Stimulated activated naive CD8-positive, alpha-beta T cell treated with anti-CD3 and anti-CD28 coated beads, Interleukin-15, Interleukin-2, amounts not matched to agents 100 U/mL and 50 U/mL, for 24 hours (primary cell): ENCODE data around the gene RP9.
A peak's percentile ranks its signal among the peaks of the same experiment; 100 is the strongest.

ENCODE experiments used
- ATAC-seq: fragments of 150-1000 bp; cut with Tn5 transposase; one replicate; pipeline ENCODE4 v1.10.0; 2021
- DNase-seq: peaks from one replicate; pipeline ENCODE4 v3.0.0; 2021

The RP9 gene, protein sequence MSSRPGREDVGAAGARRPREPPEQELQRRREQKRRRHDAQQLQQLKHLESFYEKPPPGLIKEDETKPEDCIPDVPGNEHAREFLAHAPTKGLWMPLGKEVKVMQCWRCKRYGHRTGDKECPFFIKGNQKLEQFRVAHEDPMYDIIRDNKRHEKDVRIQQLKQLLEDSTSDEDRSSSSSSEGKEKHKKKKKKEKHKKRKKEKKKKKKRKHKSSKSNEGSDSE

GRCh38 chr7:33109005-33109757 lies at the start of gene RP9:
Gene RP9 (minus strand): TSS chr7:33109404. CDS start chr7:33109372, 32 bp downstream.
- DNase-seq (peak; percentile 83), ATAC-seq (peak; percentile 94)

GRCh38 chr7:33157781-33158180 lies 48.6 kb upstream of the RP9 start:
- ATAC-seq: no peak
- DNase-seq: no peak

DNA sequence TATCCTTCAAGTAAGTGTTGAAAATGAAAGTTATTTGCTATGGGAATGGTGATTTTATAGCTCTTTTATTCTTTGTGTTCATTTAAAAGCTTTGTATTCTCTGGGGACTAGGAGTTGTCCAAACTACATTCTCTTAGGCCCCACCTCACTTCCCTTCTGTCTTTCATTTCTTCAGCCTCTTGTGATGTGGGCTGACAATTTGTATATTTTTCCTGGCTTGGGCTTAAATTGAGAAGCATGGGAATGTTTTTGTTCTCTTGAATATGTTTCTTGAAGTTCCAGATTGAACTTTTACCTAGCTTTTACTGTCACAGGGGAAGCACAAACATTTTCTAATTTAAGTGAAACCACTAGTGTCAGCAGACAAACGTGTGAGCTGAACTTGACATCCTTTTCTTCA lies 48.1 kb upstream of the RP9 start:
- ATAC-seq: no peak
- no peak for DNase-seq

GRCh38 chr7:33156441-33156840 lies 47.2 kb upstream of the RP9 start:
- DNase-seq (no peak), ATAC-seq (no peak)

- no peak for DNase-seq
- no peak for ATAC-seq
These were observed 46.6 kb upstream of the RP9 start for GRCh38 chr7:33155811-33156210.

GRCh38 chr7:33152087-33152486 lies 42.9 kb upstream of the RP9 start:
- DNase-seq: no peak
- ATAC-seq: no peak

DNA sequence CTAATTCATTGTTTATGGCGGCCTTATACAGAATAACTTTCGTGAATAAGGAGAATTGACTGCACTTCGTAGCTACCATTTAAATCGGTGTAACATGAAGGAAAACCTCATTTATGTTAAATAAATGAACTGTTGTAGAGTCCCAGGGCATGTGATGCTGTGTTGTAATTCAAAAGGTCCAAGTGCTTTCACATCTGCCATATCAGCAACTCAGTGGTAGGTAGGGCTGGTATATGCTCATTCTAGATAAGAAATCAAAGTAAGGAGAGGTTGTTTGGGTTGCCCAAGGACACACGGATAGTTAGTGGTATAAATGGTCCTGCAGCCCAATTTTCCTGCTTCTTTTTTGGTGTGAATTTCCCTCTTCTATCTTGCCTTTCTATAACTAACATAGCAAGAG lies 36.0 kb upstream of the RP9 start:
- DNase-seq (no peak), ATAC-seq (no peak)

- ATAC-seq (no peak), DNase-seq (no peak)
These were observed 35.0 kb upstream of the RP9 start for GRCh38 chr7:33143996-33144718.

DNA sequence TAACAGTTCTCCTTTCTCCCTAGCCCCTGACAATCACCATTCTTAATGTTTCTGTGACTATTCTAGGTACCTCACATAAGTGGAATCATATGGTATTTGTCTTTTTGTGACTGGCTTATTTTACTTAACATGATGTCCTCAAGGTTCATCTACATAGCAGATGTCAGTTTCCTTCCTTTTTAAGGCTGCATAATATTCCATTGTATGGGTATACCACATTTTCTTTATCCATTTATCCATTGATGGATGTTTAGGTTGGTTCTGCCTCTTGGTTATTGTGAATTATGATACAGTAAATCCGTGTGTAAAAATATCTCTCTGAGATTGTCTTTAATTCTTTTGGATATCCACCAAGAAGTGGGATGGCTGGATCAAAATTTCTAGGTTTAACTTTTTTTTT lies 33.4 kb upstream of the RP9 start:
- DNase-seq (no peak), ATAC-seq (no peak)

DNA sequence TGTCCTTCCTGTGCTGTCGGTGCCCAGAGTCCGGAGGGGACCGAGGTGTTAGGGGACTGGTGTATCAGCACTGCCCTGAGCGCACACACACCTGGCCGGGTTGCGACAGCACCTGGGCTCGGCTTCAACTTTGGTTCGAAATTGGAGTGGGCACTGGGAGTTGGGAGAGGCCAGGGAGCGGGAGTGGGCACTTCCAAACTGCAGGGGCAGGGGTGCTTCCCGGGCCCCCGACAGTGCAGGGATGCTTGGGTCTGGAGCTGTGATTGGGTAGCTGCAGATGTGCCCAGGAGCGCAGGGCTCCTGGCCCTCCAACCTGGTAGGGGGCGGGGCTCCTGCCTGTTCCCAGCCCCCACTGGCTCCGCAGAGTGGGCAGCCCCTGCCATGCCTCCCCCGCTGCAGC lies 27.9 kb upstream of the RP9 start:
- ATAC-seq: no peak
- no peak for DNase-seq

DNA sequence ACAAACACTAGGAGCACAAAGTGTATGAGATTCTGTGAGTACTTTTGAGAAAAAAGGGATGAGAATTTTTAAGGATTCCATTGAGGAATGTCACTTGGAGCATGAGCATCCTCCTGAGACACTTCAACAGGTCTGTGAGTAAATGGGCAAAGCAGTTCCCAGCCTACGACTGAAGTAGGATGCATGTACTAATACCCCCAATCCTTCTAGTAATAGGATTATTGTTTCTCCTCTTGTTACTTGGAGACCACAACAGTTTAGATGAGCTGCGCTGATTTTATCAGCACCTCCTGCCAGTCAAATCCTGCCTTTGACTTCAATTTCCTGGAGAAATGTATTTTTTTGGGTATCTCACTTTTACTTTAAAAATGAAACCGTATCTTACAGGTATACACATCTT lies 21.0 kb upstream of the RP9 start:
- DNase-seq (no peak), ATAC-seq (no peak)

- ATAC-seq (no peak), DNase-seq (no peak)
These were observed 20.6 kb upstream of the RP9 start for GRCh38 chr7:33129806-33130153.

GRCh38 chr7:33128990-33129805 lies 20.0 kb upstream of the RP9 start, which contains the start of gene BBS9:
Gene BBS9 (plus strand): TSS chr7:33129564. CDS start chr7:33146253, 16,689 bp downstream.
- peak; percentile 99 for ATAC-seq
- DNase-seq: peak; percentile 91

DNA sequence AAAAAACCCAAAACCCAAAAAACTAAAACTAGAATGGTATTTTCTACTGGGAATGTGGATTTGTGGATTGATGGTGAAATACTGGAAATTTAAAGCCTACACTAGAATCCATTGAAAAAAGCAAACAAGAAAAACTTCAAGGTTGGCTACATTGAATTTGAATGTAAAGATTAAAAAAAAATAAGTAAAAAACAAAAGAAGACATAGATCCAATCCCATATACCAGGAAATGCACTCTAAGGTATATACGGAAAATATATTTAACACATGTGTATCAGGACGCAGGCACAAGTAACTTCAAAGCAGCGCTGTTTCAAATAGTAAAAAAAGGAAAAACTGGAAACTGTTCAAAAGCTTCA lies 19.4 kb upstream of the RP9 start:
- ATAC-seq: no peak
- DNase-seq: no peak

DNA sequence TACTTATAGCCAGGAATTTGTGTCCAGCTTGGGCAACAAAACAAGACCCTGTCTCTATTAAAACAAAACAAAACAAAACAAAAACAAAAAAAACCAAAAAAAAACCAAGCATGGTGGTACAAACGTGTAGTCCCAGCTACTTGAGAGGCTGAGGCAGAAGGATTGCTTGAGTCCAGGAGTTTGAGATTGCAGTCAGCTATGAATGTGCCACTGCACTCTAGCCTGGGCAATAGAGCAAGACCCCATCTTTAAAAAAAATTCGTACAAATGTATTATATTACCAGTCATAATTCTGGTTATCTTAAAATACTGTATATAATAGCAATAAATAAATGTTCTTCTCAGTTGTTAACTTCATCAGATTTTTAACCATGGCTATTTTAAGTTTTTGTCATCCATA lies 17.9 kb upstream of the RP9 start:
- DNase-seq: no peak
- ATAC-seq: no peak

DNA sequence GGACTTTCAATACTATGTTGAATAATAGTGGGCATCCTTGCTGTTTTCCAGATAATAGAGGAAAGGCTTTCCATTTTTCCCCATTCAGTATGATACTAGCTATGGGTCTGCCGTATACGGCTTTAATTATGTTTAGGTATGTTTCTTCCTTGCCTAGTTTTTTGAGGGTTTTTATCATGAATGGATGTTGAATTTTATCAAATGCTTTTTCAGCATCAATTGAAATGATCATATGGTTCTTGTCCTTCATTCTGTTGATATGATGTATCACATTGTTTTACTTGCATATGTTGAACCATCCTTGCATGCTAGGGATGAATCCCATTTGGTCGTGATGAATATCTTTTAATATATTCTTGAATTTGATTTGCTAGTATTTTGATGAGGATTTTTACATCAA lies 9.2 kb upstream of the RP9 start:
- DNase-seq (no peak), ATAC-seq (no peak)

DNA sequence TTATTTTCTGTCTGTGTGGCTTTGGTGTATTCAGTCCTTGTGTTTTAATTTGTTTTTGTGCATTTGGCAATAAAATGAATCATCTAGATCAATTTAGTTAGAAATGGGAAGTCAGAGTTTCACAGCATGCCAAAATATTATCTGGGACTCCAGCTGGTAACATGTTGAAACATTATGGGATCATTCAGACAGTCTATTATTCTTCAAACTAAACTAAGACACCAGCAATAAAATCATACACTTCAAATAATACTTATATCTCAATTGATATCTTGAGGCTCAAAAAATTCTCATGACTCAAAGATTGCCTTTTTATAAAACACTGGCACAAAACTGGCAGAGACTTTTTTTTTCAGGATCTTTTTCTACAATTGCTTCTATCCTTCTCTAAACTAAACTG lies 5.8 kb upstream of the RP9 start:
- ATAC-seq (no peak), DNase-seq (no peak)

DNA sequence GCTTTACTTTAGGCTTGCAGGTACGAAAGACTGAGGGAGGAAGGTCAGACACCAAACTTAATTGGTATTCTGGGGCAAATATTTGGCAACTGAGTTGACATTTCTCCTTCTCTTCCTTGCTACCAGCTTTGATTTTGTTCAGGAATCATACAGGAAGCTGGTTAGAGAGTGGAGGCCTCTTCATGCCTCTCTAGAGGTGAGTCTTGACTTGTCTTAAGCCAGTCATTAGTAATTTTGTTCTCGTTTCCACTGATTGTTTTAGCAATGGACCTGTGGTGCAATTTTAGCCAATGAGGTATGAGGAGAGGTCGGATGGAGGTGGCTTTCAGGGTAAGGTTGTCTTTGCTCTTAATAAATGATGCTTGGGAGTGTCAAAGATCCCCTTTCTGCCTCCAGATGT lies 2.4 kb upstream of the RP9 start:
- DNase-seq (no peak), ATAC-seq (no peak)

GRCh38 chr7:33109758-33110238 lies 594 bp upstream of the RP9 start:
- DNase-seq (no peak), ATAC-seq (no peak)

DNA sequence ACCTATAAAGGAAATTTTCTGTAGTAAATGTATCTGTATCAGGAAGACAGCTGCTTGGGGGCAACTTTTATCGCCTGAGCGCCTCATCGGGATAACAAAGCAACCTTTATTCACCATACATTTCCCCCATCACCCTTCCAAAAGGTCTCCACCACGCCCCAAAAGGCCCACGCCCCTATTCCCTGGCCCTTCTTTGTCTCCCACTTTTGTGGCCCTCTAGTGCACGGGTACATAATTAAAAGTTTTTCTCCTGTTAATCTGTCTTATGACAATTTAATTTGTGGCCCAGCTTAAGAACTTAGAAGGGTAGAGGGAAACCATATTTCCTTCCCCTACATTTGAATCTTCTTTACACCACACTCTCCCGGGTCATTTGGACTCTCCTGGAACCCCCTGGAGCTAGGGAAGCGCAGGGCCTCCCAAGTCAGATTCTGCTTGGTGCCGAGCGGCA lies 625 bp downstream of the RP9 start:
- DNase-seq (peak; percentile 37), ATAC-seq (no peak)

DNA sequence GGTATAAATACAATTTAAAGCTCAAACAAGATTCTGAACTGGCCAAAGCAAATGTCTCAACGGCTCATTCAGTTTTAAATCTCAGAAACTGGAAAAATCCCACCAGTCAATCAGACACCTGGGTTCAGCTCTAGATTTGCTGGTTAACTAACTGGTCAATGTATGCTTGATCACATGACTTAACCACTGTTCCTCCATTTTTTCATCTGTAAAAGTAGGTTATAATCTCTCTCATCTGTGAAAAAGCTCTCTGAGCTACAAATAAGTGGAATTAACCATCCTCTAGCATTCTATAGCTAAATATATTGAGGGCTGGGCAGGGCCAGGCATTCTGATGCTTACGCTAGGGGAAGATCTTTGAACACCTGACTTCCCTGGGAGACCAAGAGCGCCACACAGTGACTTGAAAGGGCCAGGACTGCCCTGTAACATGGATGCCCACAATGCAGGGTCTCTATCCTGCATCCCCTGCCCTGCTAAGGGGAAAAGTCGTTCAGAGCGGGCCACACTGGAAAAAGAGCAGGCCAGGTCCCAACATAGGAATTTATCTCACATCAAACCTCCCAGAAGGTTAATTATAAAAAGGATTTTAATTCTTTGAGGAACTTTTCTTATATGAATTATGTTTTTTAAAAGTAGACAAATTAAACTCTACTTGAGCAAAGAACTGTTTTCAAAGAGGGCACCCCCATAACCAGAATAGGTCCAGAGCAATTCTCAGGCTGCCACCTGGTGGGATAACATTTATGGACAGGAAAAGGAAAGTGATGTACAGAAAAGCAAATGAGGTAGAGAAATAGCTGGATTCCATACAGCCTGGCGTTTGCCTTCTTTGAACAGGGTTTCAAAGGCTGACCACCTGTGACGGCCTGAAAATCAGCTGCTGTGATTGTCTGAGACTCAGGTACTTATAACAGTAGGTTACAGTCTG lies 1.8 kb downstream of the RP9 start:
- DNase-seq (peak; percentile 25), ATAC-seq (no peak)
